ENCODE measurements around the gene ALK.

The ALK gene

GRCh38 chr2:29389686-29390085 lies 531.7 kb downstream of the ALK start:
- Histone ChIP-seq H3K4me3 (ENCODE audit: low read length) (no peak overlapping the region), H4K20me1 (ENCODE audit: insufficient read depth, low read length) (no peaks in the 10 kb centered on the region), H3K4me2 (ENCODE audit: low read length) (no peak overlapping the region), H2AFZ (ENCODE audit: low read depth, low read length) (no peak overlapping the region), H3K79me2 (ENCODE audit: low read length) (no peaks in the 10 kb centered on the region), H3K4me1 (ENCODE audit: low read length) (no peaks in the 10 kb centered on the region), H3K27me3 (ENCODE audit: low read depth, low read length) (peaks cover 22% of the 10 kb centered on the region), H3K9me3 (ENCODE audit: insufficient read depth, low read length) (no peaks in the 10 kb centered on the region), H3K27ac (ENCODE audit: low read length) (no peak overlapping the region), H3K9ac (ENCODE audit: low read length) (no peak overlapping the region), H3K36me3 (replicated peaks; ENCODE audit: low read depth, low read length) (no peaks in the 10 kb centered on the region)
- TF ChIP-seq EZH2phosphoT487 (IDR thresholded peaks at IDR 0.05; ENCODE audit: low read depth) = no peak
- TF ChIP-seq, protein P1, sequence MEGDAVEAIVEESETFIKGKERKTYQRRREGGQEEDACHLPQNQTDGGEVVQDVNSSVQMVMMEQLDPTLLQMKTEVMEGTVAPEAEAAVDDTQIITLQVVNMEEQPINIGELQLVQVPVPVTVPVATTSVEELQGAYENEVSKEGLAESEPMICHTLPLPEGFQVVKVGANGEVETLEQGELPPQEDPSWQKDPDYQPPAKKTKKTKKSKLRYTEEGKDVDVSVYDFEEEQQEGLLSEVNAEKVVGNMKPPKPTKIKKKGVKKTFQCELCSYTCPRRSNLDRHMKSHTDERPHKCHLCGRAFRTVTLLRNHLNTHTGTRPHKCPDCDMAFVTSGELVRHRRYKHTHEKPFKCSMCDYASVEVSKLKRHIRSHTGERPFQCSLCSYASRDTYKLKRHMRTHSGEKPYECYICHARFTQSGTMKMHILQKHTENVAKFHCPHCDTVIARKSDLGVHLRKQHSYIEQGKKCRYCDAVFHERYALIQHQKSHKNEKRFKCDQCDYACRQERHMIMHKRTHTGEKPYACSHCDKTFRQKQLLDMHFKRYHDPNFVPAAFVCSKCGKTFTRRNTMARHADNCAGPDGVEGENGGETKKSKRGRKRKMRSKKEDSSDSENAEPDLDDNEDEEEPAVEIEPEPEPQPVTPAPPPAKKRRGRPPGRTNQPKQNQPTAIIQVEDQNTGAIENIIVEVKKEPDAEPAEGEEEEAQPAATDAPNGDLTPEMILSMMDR (IDR thresholded peaks at IDR 0.05; ENCODE audit: low read depth, low read length) = no peak

GRCh38 chr2:29388071-29388470 lies 533.3 kb downstream of the ALK start:
- Histone ChIP-seq H3K4me2 (ENCODE audit: low read length) (no peak overlapping the region), H3K4me1 (ENCODE audit: low read length) (no peaks in the 10 kb centered on the region), H3K4me3 (ENCODE audit: low read length) (no peak overlapping the region), H3K27me3 (ENCODE audit: low read depth, low read length) (peaks cover 26% of the 10 kb centered on the region), H3K27ac (ENCODE audit: low read length) (no peak overlapping the region), H3K9me3 (ENCODE audit: insufficient read depth, low read length) (no peaks in the 10 kb centered on the region), H4K20me1 (ENCODE audit: insufficient read depth, low read length) (no peaks in the 10 kb centered on the region), H2AFZ (ENCODE audit: low read depth, low read length) (no peak overlapping the region), H3K36me3 (replicated peaks; ENCODE audit: low read depth, low read length) (no peaks in the 10 kb centered on the region), H3K9ac (ENCODE audit: low read length) (no peak overlapping the region), H3K79me2 (ENCODE audit: low read length) (no peaks in the 10 kb centered on the region)
- no peak for TF ChIP-seq EZH2phosphoT487 (IDR thresholded peaks at IDR 0.05; ENCODE audit: low read depth)
- TF ChIP-seq, protein P1 (IDR thresholded peaks at IDR 0.05; ENCODE audit: low read depth, low read length) = no peak

GRCh38 chr2:29382486-29382885 lies 538.9 kb downstream of the ALK start:
- Histone ChIP-seq H3K4me1 (ENCODE audit: low read length) (no peaks in the 10 kb centered on the region), H3K36me3 (replicated peaks; ENCODE audit: low read depth, low read length) (no peaks in the 10 kb centered on the region), H3K27ac (ENCODE audit: low read length) (no peak overlapping the region), H4K20me1 (ENCODE audit: insufficient read depth, low read length) (no peaks in the 10 kb centered on the region), H3K79me2 (ENCODE audit: low read length) (no peaks in the 10 kb centered on the region), H3K9me3 (ENCODE audit: insufficient read depth, low read length) (no peaks in the 10 kb centered on the region), H3K4me2 (ENCODE audit: low read length) (no peak overlapping the region), H3K27me3 (ENCODE audit: low read depth, low read length) (peaks cover 23% of the 10 kb centered on the region), H2AFZ (ENCODE audit: low read depth, low read length) (no peak overlapping the region), H3K4me3 (ENCODE audit: low read length) (no peak overlapping the region), H3K9ac (ENCODE audit: low read length) (no peak overlapping the region)
- TF ChIP-seq, protein P1 (IDR thresholded peaks at IDR 0.05; ENCODE audit: low read depth, low read length) = no peak
- no peak for TF ChIP-seq EZH2phosphoT487 (IDR thresholded peaks at IDR 0.05; ENCODE audit: low read depth)

GRCh38 chr2:29377788-29378187 lies 543.6 kb downstream of the ALK start:
- H3K27ac ChIP-seq (ENCODE audit: low read length) = no peak overlapping the region
- TF ChIP-seq EZH2phosphoT487 (IDR thresholded peaks at IDR 0.05; ENCODE audit: low read depth) = no peak
- TF ChIP-seq, protein P1 (IDR thresholded peaks at IDR 0.05; ENCODE audit: low read depth, low read length) = no peak
- H3K9me3 ChIP-seq (ENCODE audit: insufficient read depth, low read length) = no peaks in the 10 kb centered on the region
- peaks cover 26% of the 10 kb centered on the region; the same call in 1 of the 2 replicates for H3K27me3 ChIP-seq (ENCODE audit: low read depth, low read length)
- H3K36me3 ChIP-seq (replicated peaks; ENCODE audit: low read depth, low read length) = no peaks in the 10 kb centered on the region
- H3K79me2 ChIP-seq (ENCODE audit: low read length) = no peaks in the 10 kb centered on the region
- no peaks in the 10 kb centered on the region for H4K20me1 ChIP-seq (ENCODE audit: insufficient read depth, low read length)
- H3K4me1 ChIP-seq (ENCODE audit: low read length) = no peaks in the 10 kb centered on the region
- H2AFZ ChIP-seq (ENCODE audit: low read depth, low read length) = no peak overlapping the region
- H3K9ac ChIP-seq (ENCODE audit: low read length) = no peak overlapping the region
- no peak overlapping the region for H3K4me2 ChIP-seq (ENCODE audit: low read length)
- H3K4me3 ChIP-seq (ENCODE audit: low read length) = no peak overlapping the region
